Activated CD4-positive, alpha-beta memory T cell treated with anti-CD3 and anti-CD28 coated beads for 36 hours (primary cell): ENCODE results near the gene POTEE. TPM values are rescaled to one million over a fixed set of nuclear protein-coding genes. Genes with fewer than 3 reads are reported as not detected.
"Not testable (repeated sequence)": the region's sequence is repeated elsewhere in the genome, so short reads cannot be mapped to it uniquely, and the experiment has no call there.

Experiments used
- CTCF ChIA-PET: fragments of 350-600 bp; sonication (Branson Sonifier 250); formaldehyde crosslinking; loops from one replicate; lab custom pipeline; 2021; ENCODE audit warnings: antibody characterized with exemption, inconsistent platforms; lab: Charles Lee
- POLR2A ChIA-PET: fragments of 350-600 bp; sonication (Branson Sonifier 250); formaldehyde crosslinking; loops from one replicate; lab custom pipeline; 2021; ENCODE audit warnings: antibody characterized with exemption; lab: Charles Lee
- DNase-seq: peaks from one replicate; pipeline ENCODE4 v3.0.0-alpha.2; 2020
- H3K27ac Mint-ChIP-seq: one replicate; pipeline ENCODE4 v1.8.0; 2021; ENCODE audit warnings: mixed read lengths
- H3K27me3 Mint-ChIP-seq: one replicate; pipeline ENCODE4 v1.8.0; 2021; ENCODE audit warnings: mixed read lengths
- H3K36me3 Mint-ChIP-seq: one replicate; pipeline ENCODE4 v1.8.0; 2021; ENCODE audit warnings: mixed read lengths
- H3K4me1 Mint-ChIP-seq: one replicate; pipeline ENCODE4 v1.8.0; 2021; ENCODE audit warnings: low read depth, mixed read lengths
- H3K4me3 Mint-ChIP-seq: one replicate; pipeline ENCODE4 v1.8.0; 2021; ENCODE audit warnings: mild to moderate bottlenecking, mixed read lengths
- H3K9me3 Mint-ChIP-seq: one replicate; pipeline ENCODE4 v1.8.0; 2021; ENCODE audit warnings: mixed read lengths
- intact Hi-C: fragments of 100-400 bp; cut with micrococcal nuclease; formaldehyde crosslinking; loops from one replicate; pipeline ENCODE4 v1.15.1; 2023
- total RNA-seq, 2 experiments: library from RNA; stranded (reverse); gene quantifications; one replicate each; pipeline ENCODE4 v1.2.3, GENCODE V29; 2021

The POTEE gene
- total RNA-seq, result under 1 TPM; 0.56 to 0.57 TPM

- DNase-seq, H3K4me3 Mint-ChIP-seq, H3K36me3 Mint-ChIP-seq, H3K4me1 Mint-ChIP-seq, H3K9me3 Mint-ChIP-seq, POLR2A ChIA-PET, CTCF ChIA-PET, H3K27ac Mint-ChIP-seq, intact Hi-C loops, H3K27me3 Mint-ChIP-seq: not testable (repeated sequence)
These were observed at the start of gene POTEE for GRCh38 chr2:131209030-131209772. TSS of gene POTEE (plus strand) at chr2:131209536. CDS start at chr2:131218403, 8,867 bp downstream.

GRCh38 chr2:131165562-131165961 is 43.8 kb upstream of the POTEE start:
- H3K36me3 Mint-ChIP-seq, H3K27me3 Mint-ChIP-seq, POLR2A ChIA-PET, intact Hi-C loops, DNase-seq, H3K27ac Mint-ChIP-seq, H3K4me3 Mint-ChIP-seq, H3K9me3 Mint-ChIP-seq, H3K4me1 Mint-ChIP-seq: not testable (repeated sequence)
- CTCF ChIA-PET, result interaction anchor here (1.7 kb wide), 1 partner anchor 12 kb away, joined by 5 read pairs; no protein-coding TSS in a partner anchor

GRCh38 chr2:131168538-131168937 is 40.8 kb upstream of the POTEE start:
- ChIA-PET CTCF (interaction anchor here (1.5 kb wide), 1 partner anchor 11 kb away, joined by 5 read pairs; no protein-coding TSS in a partner anchor), POLR2A (no interaction called here)
- H3K27me3 Mint-ChIP-seq, result peaks cover 7% of the 10 kb centered on the region
- intact Hi-C loops, result no loop called here
- H3K27ac Mint-ChIP-seq, result no peak overlapping the region
- no peak overlapping the region for H3K4me3 Mint-ChIP-seq
- DNase-seq, result no peak
- H3K9me3 Mint-ChIP-seq, result no peaks in the 10 kb centered on the region
- H3K36me3 Mint-ChIP-seq, result no peaks in the 10 kb centered on the region
- no peaks in the 10 kb centered on the region for H3K4me1 Mint-ChIP-seq

GRCh38 chr2:131178050-131178449 is 31.3 kb upstream of the POTEE start:
- DNase-seq, CTCF ChIA-PET, H3K4me1 Mint-ChIP-seq, H3K36me3 Mint-ChIP-seq, intact Hi-C loops, H3K27ac Mint-ChIP-seq, H3K4me3 Mint-ChIP-seq, H3K9me3 Mint-ChIP-seq, POLR2A ChIA-PET: not testable (repeated sequence)
- peaks cover 24% of the 10 kb centered on the region for H3K27me3 Mint-ChIP-seq

DNA sequence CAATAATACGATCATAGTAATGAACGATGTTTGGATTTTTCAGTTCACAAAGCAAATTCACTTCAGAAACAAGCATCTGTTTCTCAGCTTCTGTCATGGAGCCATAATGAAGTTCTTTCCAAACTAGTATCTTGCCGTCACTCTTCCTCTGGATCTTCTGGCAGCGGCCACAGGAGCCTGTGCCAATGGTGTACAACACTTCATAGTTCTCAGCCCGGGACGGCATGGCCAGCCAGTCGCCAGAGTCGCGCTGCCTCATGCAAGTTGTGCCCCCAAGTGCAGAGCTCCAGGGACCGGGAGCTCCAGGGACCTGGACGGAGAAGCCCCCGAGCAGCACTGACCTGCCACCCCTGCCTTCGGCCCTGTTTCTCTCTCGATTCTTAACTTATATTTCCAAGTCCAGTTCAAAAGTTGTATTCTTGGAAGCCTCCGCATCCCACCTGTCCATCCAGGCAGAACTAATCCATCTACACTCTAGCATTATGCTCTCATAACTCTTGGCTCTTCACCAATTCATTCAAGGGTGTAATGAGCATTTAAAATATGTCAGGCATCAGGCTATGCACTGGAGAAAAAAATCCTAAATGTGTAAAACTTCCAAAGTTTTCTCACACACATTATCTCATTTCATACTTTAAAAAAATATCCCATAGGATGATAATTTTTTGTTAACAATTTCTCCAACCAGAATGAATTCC is 30.5 kb upstream of the POTEE start:
- H3K4me1 Mint-ChIP-seq, H3K4me3 Mint-ChIP-seq, H3K27ac Mint-ChIP-seq, POLR2A ChIA-PET, H3K9me3 Mint-ChIP-seq, H3K36me3 Mint-ChIP-seq, CTCF ChIA-PET, DNase-seq, intact Hi-C loops: not testable (repeated sequence)
- peaks cover 20% of the 10 kb centered on the region for H3K27me3 Mint-ChIP-seq

DNA sequence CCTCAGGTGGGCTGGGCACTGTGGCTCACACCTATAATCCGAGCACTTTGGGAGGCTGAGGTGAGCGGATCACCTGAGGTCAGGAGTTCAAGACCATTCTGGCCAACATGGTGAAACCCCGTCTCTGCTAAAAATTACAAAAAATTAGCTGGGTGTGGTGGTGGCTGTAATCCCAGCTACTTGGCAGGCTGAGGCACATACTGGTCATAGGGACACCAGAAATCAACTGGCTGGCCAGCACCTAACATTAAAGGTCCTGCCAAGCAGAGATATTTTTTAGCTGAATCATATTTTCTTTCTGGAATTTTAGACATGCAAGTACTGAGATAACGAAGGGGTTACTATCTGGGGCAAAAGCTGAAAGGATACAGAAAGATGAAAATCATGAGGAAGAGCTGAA is 27.9 kb upstream of the POTEE start:
- H3K4me3 Mint-ChIP-seq, POLR2A ChIA-PET, H3K36me3 Mint-ChIP-seq, DNase-seq, H3K27ac Mint-ChIP-seq, intact Hi-C loops, H3K4me1 Mint-ChIP-seq, CTCF ChIA-PET, H3K9me3 Mint-ChIP-seq: not testable (repeated sequence)
- H3K27me3 Mint-ChIP-seq, result peaks cover 17% of the 10 kb centered on the region

- H3K9me3 Mint-ChIP-seq, H3K27me3 Mint-ChIP-seq, CTCF ChIA-PET, POLR2A ChIA-PET, H3K27ac Mint-ChIP-seq, H3K4me3 Mint-ChIP-seq, H3K4me1 Mint-ChIP-seq, intact Hi-C loops, H3K36me3 Mint-ChIP-seq, DNase-seq: not testable (repeated sequence)
These were observed 15.9 kb upstream of the POTEE start for GRCh38 chr2:131193421-131193820.

GRCh38 chr2:131196186-131196585 is 13.2 kb upstream of the POTEE start:
- POLR2A ChIA-PET, H3K4me1 Mint-ChIP-seq, H3K4me3 Mint-ChIP-seq, H3K36me3 Mint-ChIP-seq, H3K27me3 Mint-ChIP-seq, CTCF ChIA-PET, DNase-seq, H3K9me3 Mint-ChIP-seq, intact Hi-C loops, H3K27ac Mint-ChIP-seq: not testable (repeated sequence)

DNA sequence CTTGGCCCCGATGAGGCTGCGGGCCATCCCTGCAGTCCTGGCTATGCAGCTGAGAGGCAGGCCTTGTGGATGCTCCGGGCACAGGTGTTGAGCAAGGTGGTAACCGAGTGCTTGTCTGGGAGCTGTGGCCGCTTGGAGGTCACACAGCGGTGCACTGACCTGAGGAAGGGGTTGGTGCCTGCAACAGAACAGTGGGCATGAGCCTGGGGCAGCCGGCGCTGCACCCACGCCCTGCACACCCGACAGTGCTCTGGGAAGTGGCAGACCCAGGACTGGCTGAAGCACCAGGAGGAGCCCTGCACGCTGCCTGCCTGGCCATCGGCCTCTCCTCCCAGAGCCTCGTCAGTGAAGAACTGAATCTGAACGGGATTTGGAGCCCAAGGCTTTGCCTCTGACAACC is 8.2 kb upstream of the POTEE start:
- CTCF ChIA-PET, result no interaction called here
- POLR2A ChIA-PET, result no interaction called here
- Mint-ChIP-seq H3K27me3 (peaks cover 1% of the 10 kb centered on the region), H3K4me3 (no peak overlapping the region), H3K9me3 (no peaks in the 10 kb centered on the region), H3K27ac (no peak overlapping the region), H3K36me3 (no peaks in the 10 kb centered on the region), H3K4me1 (no peaks in the 10 kb centered on the region)
- no peak for DNase-seq
- intact Hi-C loops, result no loop called here

- intact Hi-C loops, H3K4me1 Mint-ChIP-seq, H3K4me3 Mint-ChIP-seq, H3K27me3 Mint-ChIP-seq, POLR2A ChIA-PET, H3K36me3 Mint-ChIP-seq, DNase-seq, H3K27ac Mint-ChIP-seq, CTCF ChIA-PET, H3K9me3 Mint-ChIP-seq: not testable (repeated sequence)
These were observed 1.5 kb upstream of the POTEE start for GRCh38 chr2:131207839-131208238.

DNA sequence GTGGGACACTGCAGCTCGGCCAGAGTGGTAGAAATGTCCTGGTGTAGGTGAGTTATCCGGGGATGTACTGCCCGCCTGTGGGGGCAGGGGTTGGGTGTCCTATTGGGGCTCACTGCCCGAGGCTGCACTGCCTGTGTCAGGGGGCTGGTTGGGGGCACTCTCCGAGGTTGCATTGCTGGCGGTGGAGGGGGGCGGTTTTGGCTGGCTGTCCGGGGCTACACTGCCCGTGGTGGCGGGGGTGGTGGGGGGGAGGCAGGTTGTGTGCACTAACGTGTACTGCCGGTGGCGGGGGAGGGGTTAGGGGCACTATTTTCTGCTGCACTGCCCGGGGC is 403 bp downstream of the POTEE start:
- H3K36me3 Mint-ChIP-seq, H3K4me1 Mint-ChIP-seq, H3K9me3 Mint-ChIP-seq, POLR2A ChIA-PET, DNase-seq, H3K4me3 Mint-ChIP-seq, H3K27me3 Mint-ChIP-seq, H3K27ac Mint-ChIP-seq, intact Hi-C loops, CTCF ChIA-PET: not testable (repeated sequence)

- H3K27me3 Mint-ChIP-seq, H3K9me3 Mint-ChIP-seq, H3K36me3 Mint-ChIP-seq, H3K27ac Mint-ChIP-seq, POLR2A ChIA-PET, H3K4me3 Mint-ChIP-seq, DNase-seq, CTCF ChIA-PET, H3K4me1 Mint-ChIP-seq, intact Hi-C loops: not testable (repeated sequence)
These were observed 1.3 kb downstream of the POTEE start for GRCh38 chr2:131210434-131211211.
